Upper lobe of right lung (tissue), 1 donor: ENCODE data around the gene L3MBTL3. TPM values are rescaled to one million over a fixed set of nuclear protein-coding genes. Genes with fewer than 3 reads are reported as not detected.

Source experiments
- ATAC-seq: fragments of 200-7000 bp; cut with Tn5 transposase; one replicate; pipeline ENCODE4 v1.9.1; 2020; ENCODE audit warnings: mild to moderate bottlenecking, moderate library complexity
- DNase-seq: peaks from one replicate; pipeline ENCODE4 v3.0.0-alpha.2; 2020
- H3K27ac ChIP-seq: fragments of 200-600 bp; one replicate; pipeline ENCODE4 v1.8.0; 2022
- H3K27me3 ChIP-seq: fragments of 200-600 bp; one replicate; pipeline ENCODE4 v1.8.0; 2022; ENCODE audit warnings: mild to moderate bottlenecking
- H3K36me3 ChIP-seq: fragments of 200-600 bp; one replicate; pipeline ENCODE4 v1.8.0; 2022
- H3K4me1 ChIP-seq: fragments of 200-600 bp; one replicate; pipeline ENCODE4 v1.8.0; 2022
- H3K4me3 ChIP-seq: fragments of 200-600 bp; one replicate; pipeline ENCODE4 v1.8.0; 2022; ENCODE audit warnings: mild to moderate bottlenecking
- H3K9me3 ChIP-seq: fragments of 200-600 bp; one replicate; pipeline ENCODE4 v1.8.0; 2022
- intact Hi-C: fragments of 100-400 bp; cut with DNase I; formaldehyde crosslinking; loops from one replicate; pipeline ENCODE4 v1.11.0; 2022
- total RNA-seq: library from RNA; stranded (reverse); fragmentation: NEBNext Ultra II Directional; extraction: Animal tissue kit (Norgen Biotek cat#: 25700); gene quantifications from one replicate; pipeline ENCODE4 v1.2.1, GENCODE V29; 2021
- TF ChIP-seq, protein P1 (sequence below): fragments of 200-600 bp; IDR thresholded peaks from one replicate; pipeline ENCODE4 v1.8.0; 2022; ENCODE audit warnings: antibody characterized with exemption
- donor health status: DM: no; HTN: yes; CAD: no; lungs with severe emphysema.

Gene L3MBTL3
- total RNA-seq, 1 donor from 2014 or later = 6.3 TPM

DNA sequence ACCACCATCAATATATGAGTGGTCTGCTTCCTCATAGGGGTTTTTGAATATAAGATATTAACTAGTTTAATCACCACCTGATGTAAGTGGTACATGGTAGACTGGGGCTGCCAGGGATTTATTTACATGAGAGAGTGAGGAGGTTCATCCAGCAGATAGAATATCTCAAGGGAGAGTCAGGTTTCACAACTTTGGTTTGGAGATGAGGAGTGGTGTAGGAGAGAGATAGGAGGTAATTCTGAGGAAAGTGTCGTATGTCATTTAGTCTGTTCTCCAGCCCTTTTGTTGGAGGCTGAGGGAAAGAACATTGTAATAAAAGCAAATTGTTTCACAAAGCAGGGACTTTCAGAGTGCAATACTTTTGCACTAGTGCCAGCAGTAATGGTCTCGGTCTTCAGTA is 16.8 kb downstream of the L3MBTL3 start:
- Histone ChIP-seq H3K27ac (no peak overlapping the region), H3K27me3 (no peaks in the 10 kb centered on the region), H3K9me3 (no peaks in the 10 kb centered on the region), H3K4me3 (no peak overlapping the region), H3K4me1 (no peaks in the 10 kb centered on the region), H3K36me3 (no peaks in the 10 kb centered on the region)
- TF ChIP-seq, protein P1, sequence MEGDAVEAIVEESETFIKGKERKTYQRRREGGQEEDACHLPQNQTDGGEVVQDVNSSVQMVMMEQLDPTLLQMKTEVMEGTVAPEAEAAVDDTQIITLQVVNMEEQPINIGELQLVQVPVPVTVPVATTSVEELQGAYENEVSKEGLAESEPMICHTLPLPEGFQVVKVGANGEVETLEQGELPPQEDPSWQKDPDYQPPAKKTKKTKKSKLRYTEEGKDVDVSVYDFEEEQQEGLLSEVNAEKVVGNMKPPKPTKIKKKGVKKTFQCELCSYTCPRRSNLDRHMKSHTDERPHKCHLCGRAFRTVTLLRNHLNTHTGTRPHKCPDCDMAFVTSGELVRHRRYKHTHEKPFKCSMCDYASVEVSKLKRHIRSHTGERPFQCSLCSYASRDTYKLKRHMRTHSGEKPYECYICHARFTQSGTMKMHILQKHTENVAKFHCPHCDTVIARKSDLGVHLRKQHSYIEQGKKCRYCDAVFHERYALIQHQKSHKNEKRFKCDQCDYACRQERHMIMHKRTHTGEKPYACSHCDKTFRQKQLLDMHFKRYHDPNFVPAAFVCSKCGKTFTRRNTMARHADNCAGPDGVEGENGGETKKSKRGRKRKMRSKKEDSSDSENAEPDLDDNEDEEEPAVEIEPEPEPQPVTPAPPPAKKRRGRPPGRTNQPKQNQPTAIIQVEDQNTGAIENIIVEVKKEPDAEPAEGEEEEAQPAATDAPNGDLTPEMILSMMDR = no peak
- DNase-seq = no peak
- intact Hi-C loops = no loop called here
- no peak for ATAC-seq

DNA sequence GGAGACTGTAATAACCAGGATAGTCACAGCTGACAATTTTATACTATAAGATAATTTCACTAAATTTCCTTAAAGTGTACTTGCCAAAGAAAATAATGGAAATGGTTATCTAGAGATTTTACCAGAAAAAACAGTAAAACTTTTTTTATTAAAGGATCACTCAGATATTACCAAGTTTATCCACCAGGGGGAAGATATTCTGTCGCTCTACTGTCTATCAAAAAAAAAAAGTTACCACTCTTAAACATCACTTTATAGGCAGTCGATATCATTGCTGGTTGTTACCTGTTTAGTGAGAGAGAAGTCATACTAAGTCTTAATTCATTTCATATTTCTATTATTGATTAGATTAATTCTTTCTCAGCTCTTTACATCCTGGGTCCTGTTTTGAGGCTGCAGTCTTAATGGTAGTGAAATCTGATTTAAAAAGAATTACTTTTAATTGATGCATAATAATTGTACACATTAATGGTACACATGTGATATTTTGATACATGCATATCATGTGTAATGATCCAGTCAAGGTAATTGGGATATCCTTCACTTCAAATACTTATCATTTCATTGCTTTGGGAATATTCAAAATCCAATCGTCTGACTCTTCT is 18.9 kb downstream of the L3MBTL3 start:
- Histone ChIP-seq H3K9me3 (no peaks in the 10 kb centered on the region), H3K36me3 (no peaks in the 10 kb centered on the region), H3K4me1 (no peaks in the 10 kb centered on the region), H3K27me3 (no peaks in the 10 kb centered on the region), H3K27ac (no peak overlapping the region), H3K4me3 (no peak overlapping the region)
- ATAC-seq = no peak
- no peak for DNase-seq
- intact Hi-C loops = no loop called here
- TF ChIP-seq, protein P1 = peak; percentile 47

DNA sequence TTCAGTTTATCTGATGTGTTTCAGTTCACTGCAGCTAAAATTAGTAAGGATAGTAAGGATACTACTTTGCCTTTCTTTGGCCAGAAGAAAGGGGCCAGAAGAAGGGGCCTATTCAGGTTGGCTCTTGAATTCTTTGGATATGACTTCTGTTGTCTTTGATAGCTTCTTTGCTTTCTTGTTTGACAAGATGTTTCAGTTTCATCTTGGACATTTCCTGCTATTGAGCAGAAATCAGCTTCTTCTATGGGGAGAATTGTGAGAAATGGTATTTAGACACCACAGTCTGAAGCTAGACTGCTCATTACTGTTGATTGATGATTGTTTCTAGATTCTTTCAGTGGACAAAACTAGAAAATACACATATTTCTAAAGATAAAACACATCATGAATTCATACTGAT is 23.2 kb downstream of the L3MBTL3 start:
- H3K9me3 ChIP-seq = no peaks in the 10 kb centered on the region
- ATAC-seq = no peak
- TF ChIP-seq, protein P1 = no peak

DNA sequence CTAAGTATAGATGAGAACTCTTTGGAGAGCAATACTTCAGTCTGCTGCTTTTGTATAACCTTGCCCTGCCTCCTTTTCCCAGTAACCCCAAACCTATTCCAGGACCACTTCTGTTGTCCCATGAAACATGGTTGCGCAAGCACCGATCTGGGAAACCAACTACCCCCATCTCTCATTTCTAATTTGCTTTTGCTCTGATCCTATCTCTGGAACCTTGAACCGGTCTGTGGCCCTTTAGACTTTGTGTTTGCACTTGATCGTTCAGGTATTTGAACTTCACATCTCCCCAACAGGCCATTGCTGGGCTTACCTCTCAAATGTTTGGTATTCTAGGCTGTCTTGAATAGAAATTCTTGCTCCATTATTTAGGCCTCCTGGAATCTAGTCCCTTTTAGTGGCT is 25.0 kb downstream of the L3MBTL3 start:
- no peak for ATAC-seq
- intact Hi-C loops = no loop called here
- TF ChIP-seq, protein P1 = no peak
- Histone ChIP-seq H3K27ac (no peak overlapping the region), H3K4me1 (no peaks in the 10 kb centered on the region), H3K36me3 (no peaks in the 10 kb centered on the region), H3K9me3 (no peaks in the 10 kb centered on the region), H3K4me3 (no peak overlapping the region), H3K27me3 (no peaks in the 10 kb centered on the region)
- no peak for DNase-seq

More for the DNA sequence above, 23.2 kb downstream of the L3MBTL3 start:
- Histone ChIP-seq H3K4me3 (no peak overlapping the region), H3K36me3 (no peaks in the 10 kb centered on the region), H3K4me1 (no peaks in the 10 kb centered on the region), H3K27ac (no peak overlapping the region), H3K27me3 (no peaks in the 10 kb centered on the region)
- intact Hi-C loops = no loop called here
- no peak for DNase-seq

DNA sequence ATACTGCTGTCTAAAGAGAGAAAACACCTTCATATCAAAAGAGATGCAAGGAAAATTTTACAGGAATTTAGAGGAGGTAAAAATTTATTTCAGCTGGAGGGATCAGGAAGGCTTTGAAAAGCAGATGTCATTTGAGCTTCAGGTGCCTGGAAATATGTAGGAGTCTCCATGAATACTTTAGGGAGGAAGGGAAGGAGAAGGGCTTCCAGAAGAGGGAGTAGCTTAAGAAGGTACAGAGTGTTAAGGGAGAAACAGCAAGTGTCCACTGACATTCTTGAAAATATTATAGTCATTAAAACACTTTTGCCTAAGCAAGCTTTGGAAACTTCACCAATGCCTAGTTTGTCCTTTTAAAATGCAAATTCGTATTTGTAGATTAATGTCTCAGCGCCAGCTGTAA is 27.2 kb downstream of the L3MBTL3 start:
- no peak for DNase-seq
- Histone ChIP-seq H3K27ac (no peak overlapping the region), H3K36me3 (peaks cover 13% of the 10 kb centered on the region), H3K27me3 (no peaks in the 10 kb centered on the region), H3K9me3 (no peaks in the 10 kb centered on the region), H3K4me1 (no peaks in the 10 kb centered on the region), H3K4me3 (no peak overlapping the region)
- intact Hi-C loops = no loop called here
- ATAC-seq = no peak
- TF ChIP-seq, protein P1 = no peak

DNA sequence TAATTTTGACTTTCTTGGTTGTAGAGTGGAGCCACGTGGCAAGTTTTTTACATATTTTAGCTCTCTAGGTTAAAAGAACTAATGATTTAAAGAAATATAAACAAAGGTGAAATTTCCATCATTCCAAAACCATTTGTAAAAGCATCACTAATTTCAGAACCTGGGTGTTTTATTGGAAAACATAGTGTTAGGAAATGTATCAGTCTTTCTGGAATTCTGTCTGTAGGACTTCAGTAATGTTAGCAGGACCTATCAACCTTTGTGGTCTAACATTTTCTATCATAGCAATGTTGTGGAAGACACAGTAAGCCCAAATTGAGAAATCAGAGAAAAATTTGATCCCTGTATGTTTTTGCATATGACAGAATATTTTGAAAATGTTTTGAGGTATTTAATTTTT is 28.3 kb downstream of the L3MBTL3 start:
- Histone ChIP-seq H3K27me3 (no peaks in the 10 kb centered on the region), H3K9me3 (no peaks in the 10 kb centered on the region), H3K4me1 (no peaks in the 10 kb centered on the region), H3K27ac (no peak overlapping the region), H3K36me3 (peaks cover 20% of the 10 kb centered on the region), H3K4me3 (no peak overlapping the region)
- no peak for DNase-seq
- TF ChIP-seq, protein P1 = no peak
- intact Hi-C loops = no loop called here
- ATAC-seq = no peak
